ENCODE data around the gene SSNA1.
"Not testable (repeated sequence)": the region's sequence is repeated elsewhere in the genome, so short reads cannot be mapped to it uniquely, and the experiment has no call there.

SSNA1 gene

GRCh38 chr9:137230705-137231371 lies 42.4 kb downstream of the SSNA1 start, which contains the start of gene SLC34A3:
Gene SLC34A3, plus strand, starts transcription at chr9:137230901. Its CDS starts 802 bp downstream, at chr9:137231703.
- no peak for DNase-seq (ENCODE audit: low read depth in 2 of 3, low spot score in 2 of 3)

DNA sequence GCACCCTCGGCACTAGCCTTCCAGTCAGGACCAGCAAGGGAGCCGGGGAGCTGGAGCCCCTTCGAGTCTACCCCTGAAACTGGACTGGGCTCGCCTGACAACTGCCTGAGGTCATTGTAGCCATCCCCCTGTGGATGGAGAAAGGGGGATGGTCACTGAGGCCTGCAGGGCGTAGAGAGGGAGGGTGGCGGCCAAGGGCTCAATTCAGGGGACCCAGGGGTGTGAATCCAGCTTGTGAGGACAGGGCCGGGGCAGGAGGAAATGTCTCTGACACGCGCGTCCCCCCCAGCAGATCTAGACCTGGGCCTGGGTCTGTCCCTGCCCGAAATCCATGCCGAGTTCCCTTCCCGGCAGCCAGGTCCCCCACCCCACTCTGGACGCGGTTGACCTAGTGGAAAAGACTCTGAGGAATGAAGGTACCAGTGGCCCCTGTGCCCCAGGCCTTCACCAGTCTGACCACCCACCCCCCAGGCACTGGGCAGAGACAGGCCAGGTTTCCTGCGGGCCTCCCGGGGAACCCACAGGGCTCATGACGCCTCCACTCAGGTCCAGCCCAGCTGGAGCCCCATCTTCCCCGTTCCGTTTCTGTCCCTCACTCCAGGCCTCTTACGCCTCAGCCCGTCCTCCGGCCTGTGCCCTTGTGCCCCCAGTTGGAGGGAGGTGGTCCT lies 43.0 kb downstream of the SSNA1 start:
- DNase-seq (ENCODE audit: low read depth in 2 of 3, low spot score in 2 of 3) = no peak

DNA sequence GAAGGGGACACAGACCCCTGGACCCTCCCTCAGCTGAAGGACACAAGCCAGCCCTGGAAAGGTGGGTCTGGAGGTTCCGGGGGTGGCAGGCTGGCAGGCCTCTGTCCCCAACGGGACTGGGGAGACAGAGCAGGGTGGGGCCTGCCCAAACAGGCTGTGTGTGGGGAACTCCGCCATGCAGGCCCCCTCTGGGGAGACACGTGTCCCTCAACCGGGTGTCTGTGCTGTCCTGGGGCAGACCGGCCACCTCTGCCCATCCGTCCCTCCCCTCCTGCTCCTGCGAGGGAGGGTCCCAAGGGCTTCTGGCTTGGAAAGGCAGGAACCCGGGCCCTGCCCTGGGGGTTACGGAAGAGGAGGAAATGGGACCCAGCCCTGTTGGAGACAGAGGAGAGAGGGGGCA lies 43.6 kb downstream of the SSNA1 start:
- no peak for DNase-seq (ENCODE audit: low read depth in 2 of 3, low spot score in 2 of 3)

- DNase-seq (ENCODE audit: low read depth in 2 of 3, low spot score in 2 of 3) = no peak
Measured at GRCh38 chr9:137232510-137232909, 44.0 kb downstream of the SSNA1 start.

GRCh38 chr9:137233143-137233980 lies 44.9 kb downstream of the SSNA1 start:
- DNase-seq (ENCODE audit: low read depth in 2 of 3, low spot score in 2 of 3) = no peak

- no peak for DNase-seq (ENCODE audit: low read depth in 2 of 3, low spot score in 2 of 3)
Measured at GRCh38 chr9:137234055-137234697, 45.7 kb downstream of the SSNA1 start.

DNA sequence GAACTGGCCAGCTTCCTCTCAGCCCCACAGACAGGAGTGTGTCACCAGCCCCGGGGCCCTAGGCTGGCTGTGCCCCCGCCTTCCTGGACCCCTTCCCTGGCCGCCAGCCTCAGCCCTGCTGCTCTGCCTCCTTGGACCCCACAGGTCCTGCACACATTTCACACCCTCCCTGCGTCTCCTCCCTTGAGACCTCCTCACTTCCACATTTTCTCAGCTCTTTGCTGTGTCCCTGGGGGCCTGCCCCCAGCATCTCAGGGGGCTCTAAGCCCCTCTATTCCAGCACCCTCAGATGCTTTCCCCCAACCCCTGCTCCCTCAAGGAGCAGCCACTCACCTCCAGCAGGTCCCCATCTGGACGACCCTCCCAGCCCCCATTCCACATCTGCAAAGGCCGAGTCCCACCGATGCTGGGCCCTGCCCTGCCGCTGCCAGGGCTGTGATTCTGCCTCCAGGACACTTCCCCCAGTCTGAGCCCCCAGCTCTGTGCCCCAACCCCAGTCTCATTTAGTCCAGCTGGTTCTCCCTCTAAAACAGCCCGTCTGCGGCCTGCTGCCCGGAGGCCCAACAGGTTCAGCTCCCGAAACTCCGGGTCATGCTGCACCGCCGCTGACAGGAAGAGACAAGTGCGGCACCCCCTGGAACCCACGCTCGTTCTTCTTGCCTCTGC lies 46.4 kb downstream of the SSNA1 start:
- no peak for DNase-seq (ENCODE audit: low read depth in 2 of 3, low spot score in 2 of 3)

- no peak for DNase-seq (ENCODE audit: low read depth in 2 of 3, low spot score in 2 of 3)
Measured at GRCh38 chr9:137235424-137236237, 47.2 kb downstream of the SSNA1 start.

GRCh38 chr9:137236238-137236935 lies 47.9 kb downstream of the SSNA1 start:
- peak; percentile 70 to 89 (median 87) for DNase-seq (ENCODE audit: low read depth in 2 of 3, low spot score in 2 of 3)

- DNase-seq (ENCODE audit: low read depth in 2 of 3, low spot score in 2 of 3) = no peak
Measured at GRCh38 chr9:137236936-137237421, 48.5 kb downstream of the SSNA1 start.

GRCh38 chr9:137237759-137238726 lies 49.6 kb downstream of the SSNA1 start:
- DNase-seq (ENCODE audit: low read depth in 2 of 3, low spot score in 2 of 3) = no peak

- DNase-seq (ENCODE audit: low read depth in 2 of 3, low spot score in 2 of 3) = not testable (repeated sequence)
Measured at GRCh38 chr9:137239541-137240200, 51.2 kb downstream of the SSNA1 start.
